K562 (cell line): ENCODE data around the gene MRM2. TPM values are rescaled to one million over a fixed set of nuclear protein-coding genes. Genes with fewer than 3 reads are reported as not detected.

Experiments
- ATAC-seq: fragments of 200-7000 bp; cut with Tn5 transposase; 3 replicates; pipeline ENCODE4 v1.9.1; 2020; ENCODE audit warnings: moderate library complexity
- BruUV-seq: library from RNA; stranded (reverse); fragments of 400-500 nt; replicated peaks from 2 replicates; lab custom pipeline; 2021; lab: Mats Ljungman, UMichigan
- CTCF ChIA-PET: fragments of 300-600 bp; formaldehyde crosslinking; extraction: SDS; loops from one replicate; lab custom pipeline; 2021; ENCODE audit warnings: low intra/inter-chr PET ratio; lab: Yijun Ruan, JAX
- POLR2A ChIA-PET: fragments of 300-600, 350-650 bp; sonication (Branson Sonifier 250); formaldehyde crosslinking; extraction: SDS; loops from one replicate; lab custom pipeline; 2021; ENCODE audit warnings: antibody characterized with exemption, inconsistent platforms; lab: Yijun Ruan, JAX
- DNase-seq, 4 experiments: peaks; one replicate each; pipeline versions ENCODE4 v3.0.0 to v3.0.0-alpha.2; 2011 to 2018; ENCODE audit warnings: low spot score in 3 of 4, mixed read lengths in 3 of 4; ENCODE audit errors: extremely low read depth in 1 of 4
- FAIRE-seq: peaks from 2 replicates; lab custom pipeline; 2011; peaks lifted over from hg19 to GRCh38; lab: Jason Lieb, UNC
- H2AFZ ChIP-seq: 2 replicates; pipeline ENCODE4 v1.6.0; 2011; ENCODE audit warnings: low read depth, low read length, control low read depth, inconsistent platforms
- H3K27ac ChIP-seq: fragments of 200-600 bp; 3 replicates; pipeline ENCODE4 v1.8.0; 2011; ENCODE audit warnings: low read depth, mild to moderate bottlenecking, control low read depth, inconsistent platforms, low read length, moderate library complexity, mixed read lengths; ENCODE audit errors: extremely low read depth
- H3K27me3 ChIP-seq, 2 experiments: fragments of 300-600 bp in 1 of 2; 2 replicates in 1 of 2; 3 replicates in 1 of 2; pipeline versions ENCODE4 v1.6.0 to v1.8.0; 2011; ENCODE audit warnings: inconsistent platforms in 2 of 2, low read length in 2 of 2, mild to moderate bottlenecking in 1 of 2, mixed read lengths in 1 of 2, moderate library complexity in 1 of 2; ENCODE audit not compliant: control insufficient read depth in 2 of 2, insufficient read depth in 2 of 2
- H3K36me3 ChIP-seq: fragments of 300-600 bp; 3 replicates; pipeline ENCODE4 v1.8.0; 2011; ENCODE audit warnings: mild to moderate bottlenecking, low read length, inconsistent platforms; ENCODE audit not compliant: control insufficient read depth, insufficient read depth
- H3K4me1 ChIP-seq, 2 experiments: fragments of 200-600 bp in 1 of 2; replicated peaks in 1 of 2; 2 replicates in 1 of 2; 3 replicates in 1 of 2; pipeline versions ENCODE4 v1.5.1 to v1.8.0; 2011; ENCODE audit warnings: inconsistent platforms in 2 of 2, low read length in 2 of 2, mild to moderate bottlenecking in 1 of 2, mixed read lengths in 1 of 2, moderate library complexity in 1 of 2; ENCODE audit not compliant: control insufficient read depth in 2 of 2, insufficient read depth in 2 of 2
- H3K4me2 ChIP-seq: 2 replicates; pipeline ENCODE4 v1.6.1; 2011; ENCODE audit warnings: low read length, control low read depth, inconsistent platforms, mixed read lengths; ENCODE audit not compliant: insufficient read depth
- H3K4me3 ChIP-seq: fragments of 200-600 bp; sonication (generic), shearing (Covaris generic); 2 replicates; pipeline ENCODE4 v1.5.1; 2016; ENCODE audit warnings: control low read depth, inconsistent platforms
- H3K79me2 ChIP-seq: fragments of 200-600 bp; 3 replicates; pipeline ENCODE4 v1.8.0; 2011; ENCODE audit warnings: low read length, inconsistent platforms; ENCODE audit not compliant: control insufficient read depth, insufficient read depth
- H3K9ac ChIP-seq, 2 experiments: 2 replicates each; pipeline versions ENCODE4 v1.6.0 to v1.6.1; 2011; ENCODE audit warnings: low read depth in 2 of 2, low read length in 2 of 2, control low read depth in 1 of 2, inconsistent platforms in 1 of 2, mild to moderate bottlenecking in 1 of 2, mixed read lengths in 1 of 2; ENCODE audit not compliant: insufficient read depth in 1 of 2
- H3K9me1 ChIP-seq: one replicate; pipeline ENCODE4 v1.6.0; 2011; ENCODE audit warnings: inconsistent platforms, mild to moderate bottlenecking, low read length, moderate library complexity; ENCODE audit not compliant: control insufficient read depth, insufficient read depth
- H3K9me3 ChIP-seq: replicated peaks from 2 replicates; pipeline ENCODE4 v1.5.1; 2011; ENCODE audit warnings: low read depth, low read length, inconsistent platforms; ENCODE audit not compliant: control insufficient read depth, insufficient read depth
- H4K20me1 ChIP-seq: replicated peaks from 2 replicates; pipeline ENCODE4 v1.6.1; 2011; ENCODE audit warnings: low read length, inconsistent platforms, mixed read lengths; ENCODE audit not compliant: control insufficient read depth, insufficient read depth
- ARNT ChIP-seq, 2 experiments: fragments of 450-650 bp; IDR thresholded peaks; 2 replicates each; pipeline ENCODE4 v1.6.1; 2016; ENCODE audit warnings: mild to moderate bottlenecking in 1 of 2
- ATF7 ChIP-seq: fragments of 450-650 bp; IDR thresholded peaks from 2 replicates; pipeline ENCODE4 v1.7.1; 2014; ENCODE audit warnings: mild to moderate bottlenecking, moderate library complexity
- BCOR ChIP-seq: fragments of 450-650 bp; IDR thresholded peaks from 2 replicates; pipeline ENCODE4 v1.6.1; 2016
- CAMTA2 ChIP-seq: fragments of 250-450 bp; sonication (Bioruptor Pico); conservative IDR thresholded peaks from 2 replicates; pipeline ENCODE4 v1.5.1; 2022
- CBX2 ChIP-seq: fragments of 200-600 bp; sonication (generic); IDR thresholded peaks from one replicate; pipeline ENCODE4 v1.6.1; 2012; ENCODE audit warnings: mild to moderate bottlenecking, low read length, inconsistent platforms; ENCODE audit not compliant: insufficient read depth, poor library complexity, severe bottlenecking
- ESRRB ChIP-seq: fragments of 250-450 bp; sonication (Bioruptor Pico); IDR thresholded peaks from 2 replicates; pipeline ENCODE4 v1.5.0; 2020; ENCODE audit warnings: mild to moderate bottlenecking, moderate library complexity, borderline replicate concordance
- JUNB ChIP-seq: fragments of 450-650 bp; formaldehyde crosslinking; conservative IDR thresholded peaks from 2 replicates; pipeline ENCODE4 v1.4.0; 2020; ENCODE audit warnings: mild to moderate bottlenecking
- JUND ChIP-seq, 2 experiments: IDR thresholded peaks; 2 replicates in 1 of 2; 3 replicates in 1 of 2; pipeline ENCODE4 v1.6.1; 2011; ENCODE audit warnings: borderline replicate concordance in 2 of 2, low read depth in 2 of 2, low read length in 2 of 2, improper control_type of control experiment in 1 of 2, missing biosample characterization in 1 of 2, missing genetic modification characterization in 1 of 2, missing genetic modification reagents in 1 of 2
- MCM7 ChIP-seq, 2 experiments: fragments of 450-650 bp; IDR thresholded peaks; 2 replicates each; pipeline ENCODE4 v1.6.1; 2016 to 2018
- PURB ChIP-seq: sonication (generic); formaldehyde crosslinking; IDR thresholded peaks from 2 replicates; pipeline ENCODE4 v1.9.0; 2021; ENCODE audit warnings: low read depth, mild to moderate bottlenecking, missing genetic modification reagents
- RCOR1 ChIP-seq, 2 experiments: IDR thresholded peaks; 2 replicates each; pipeline ENCODE4 v1.6.1; 2012; ENCODE audit warnings: low read depth in 2 of 2, low read length in 2 of 2, borderline replicate concordance in 1 of 2, improper control_type of control experiment in 1 of 2
- RERE ChIP-seq: sonication (generic); formaldehyde crosslinking; IDR thresholded peaks from 2 replicates; pipeline ENCODE4 v1.8.0; 2023; ENCODE audit warnings: missing genetic modification reagents, mild to moderate bottlenecking, borderline replicate concordance
- ZBTB49 ChIP-seq: sonication (generic); formaldehyde crosslinking; IDR thresholded peaks from 2 replicates; pipeline ENCODE4 v1.8.0; 2022; ENCODE audit warnings: missing genetic modification reagents, mild to moderate bottlenecking, borderline replicate concordance
- ZNF75A ChIP-seq: fragments of 450-650 bp; formaldehyde crosslinking; IDR thresholded peaks from 2 replicates; pipeline ENCODE4 v1.4.0; 2020; ENCODE audit warnings: mild to moderate bottlenecking
- WGBS: fragments of 100-300 bp; shearing (Covaris generic); methylation state at CpG from one replicate; pipeline ENCODE4 v1.1.6; 2016; ENCODE audit warnings: low coverage, mixed read lengths; ENCODE audit not compliant: insufficient coverage; ENCODE audit errors: missing lambda C conversion rate; 5-methylcytosine and 5-hydroxymethylcytosine counted together
- in situ Hi-C: fragments of 300-500 bp; cut with MboI; formaldehyde crosslinking; loops from 4 replicates; pipeline ENCODE4 v1.15.0; 2018; ENCODE audit warnings: inconsistent platforms, mixed read lengths
- intact Hi-C: fragments of 100-400 bp; cut with micrococcal nuclease; formaldehyde crosslinking; loops from 2 replicates; pipeline ENCODE4 v1.14.2; 2022
- polyA plus RNA-seq, 8 experiments: library from polyadenylated mRNA; depleted of rRNA in 4 of 8; stranded (reverse) in 5 of 8; unstranded in 3 of 8; fragments of >200 nt; fragmentation: Nextera tagmentation in 2 of 8; fragmentation: Illumina TruSeq in 1 of 8; extraction: Ambion mirVana in 2 of 8; extraction: Trizol in 1 of 8; gene quantifications; 2 replicates each; pipeline versions ENCODE4 v1.2.1 to v1.2.3, GENCODE V29; 2011 to 2014; ENCODE audit warnings: inconsistent platforms in 1 of 8, missing spikeins in 1 of 8
- total RNA-seq, 7 experiments: library from RNA; depleted of rRNA in 6 of 7; stranded (reverse); fragments of >200 nt in 6 of 7; fragmentation: Illumina TruSeq in 2 of 7; extraction: Trizol in 2 of 7; gene quantifications; 2 replicates each; pipeline versions ENCODE4 v1.2.1 to v1.2.3, GENCODE V29; 2011 to 2021; ENCODE audit warnings: low replicate concordance in 1 of 7

The MRM2 gene
- total and polyA plus RNA-seq, 9 of the 15 experiments (the other 6 are each of a cell fraction or from before 2014, with no cell fraction given), result 32.4 to 116 (median 50.5) TPM

GRCh38 chr7:2288503-2288902 lies 46.5 kb upstream of the MRM2 start:
- peaks cover 3% of the 10 kb centered on the region in 2 experiments; a peak in 4 of 5 replicates for H3K4me1 ChIP-seq
- WGBS, result 86% methylated on average over 8 of the region's 8 CpGs
- POLR2A ChIA-PET, result interaction anchor here (0.7 kb wide), 1 partner anchor 24 kb away, joined by 3 read pairs; no protein-coding TSS in a partner anchor
- H3K27me3 ChIP-seq, result no peaks in the 10 kb centered on the region
- TF ChIP-seq RERE (no peak), ATF7 (no peak), JUNB (CRISPR knock-in tag) (no peak), ZNF75A (no peak), PURB (CRISPR knock-in tag) (no peak), BCOR (no peak), ESRRB (CRISPR knock-in tag) (no peak), CAMTA2 (no peak), MCM7 (IDR thresholded peaks at IDR 0.05) (no peak), ARNT (IDR thresholded peaks at IDR 0.05) (no peak), CBX2 (no peak), ZBTB49 (CRISPR knock-in tag) (no peak), JUND (IDR thresholded peaks at IDR 0.05; ENCODE audit: borderline replicate concordance, low read depth, low read length) (no peak), JUND (tag; IDR thresholded peaks at IDR 0.05; ENCODE audit: borderline replicate concordance, low read depth, low read length) (no peak), RCOR1 (IDR thresholded peaks at IDR 0.05; ENCODE audit: borderline replicate concordance in 1 of 2, low read depth in 2 of 2, low read length in 2 of 2) (no peak)
- ATAC-seq, result no peak
- CTCF ChIA-PET, result no interaction called here
- H3K4me3 ChIP-seq, result no peak overlapping the region
- H3K36me3 ChIP-seq, result peaks cover 10% of the 10 kb centered on the region; the same call in 2 of the 3 replicates
- FAIRE-seq, result no peak
- BruUV-seq, result no TSS peak
- H3K9ac ChIP-seq, result no peak overlapping the region
- H3K79me2 ChIP-seq, result peaks cover 6% of the 10 kb centered on the region
- in situ Hi-C loops, result no loop called here
- H3K27ac ChIP-seq, result no peak overlapping the region
- H3K4me2 ChIP-seq, result no peak overlapping the region
- DNase-seq, result no peak
- H3K9me3 ChIP-seq, result no peaks in the 10 kb centered on the region
- no peaks in the 10 kb centered on the region for H3K9me1 ChIP-seq
- no peak overlapping the region for H2AFZ ChIP-seq
- intact Hi-C loops, result no loop called here
- no peaks in the 10 kb centered on the region for H4K20me1 ChIP-seq
